Measurements from ENCODE around the gene STRN3. TPM values are rescaled to one million over a fixed set of nuclear protein-coding genes. Genes with fewer than 3 reads are reported as not detected.

The STRN3 gene
- total and polyA plus RNA-seq, 2 experiments from 2014 or later: 10.1 to 53.8 TPM

- Histone ChIP-seq H3K9me3 (ENCODE audit: low read depth) (no peaks in the 10 kb centered on the region), H2AFZ (no peak overlapping the region), H3K79me2 (no peaks in the 10 kb centered on the region), H3K4me1 (ENCODE audit: insufficient read depth) (peaks cover 7% of the 10 kb centered on the region), H3K4me3 (no peak overlapping the region), H3K9me2 (replicated peaks; ENCODE audit: insufficient read depth) (no peaks in the 10 kb centered on the region), H4K20me1 (ENCODE audit: insufficient read depth, poor library complexity, severe bottlenecking) (no peaks in the 10 kb centered on the region), H3K27me3 (no peaks in the 10 kb centered on the region), H3K27ac (no peak overlapping the region), H3K36me3 (replicated peaks; ENCODE audit: insufficient read depth, low read depth) (no peaks in the 10 kb centered on the region), H3K4me2 (no peak overlapping the region)
- TF ChIP-seq EZH2phosphoT487 (IDR thresholded peaks at IDR 0.05; ENCODE audit: low read depth, severe bottlenecking, unreplicated experiment) (no peak), CTCF (IDR thresholded peaks at IDR 0.05; ENCODE audit: poor library complexity) (no peak), EZH2 (IDR thresholded peaks at IDR 0.05; ENCODE audit: borderline replicate concordance) (no peak)
- no peak for DNase-seq (ENCODE audit: low spot score)
- 95% methylated on average over 1 of the region's 1 CpG for WGBS (ENCODE audit: low lambda C conversion rate, missing lambda C conversion rate)
These were observed 16.1 kb upstream of the STRN3 start for GRCh38 chr14:31042300-31042699.

GRCh38 chr14:31038521-31039166 lies 12.5 kb upstream of the STRN3 start:
- no peaks in the 10 kb centered on the region for H3K36me3 ChIP-seq (replicated peaks; ENCODE audit: insufficient read depth, low read depth)
- no peaks in the 10 kb centered on the region for H3K27me3 ChIP-seq
- no peaks in the 10 kb centered on the region for H3K9me2 ChIP-seq (replicated peaks; ENCODE audit: insufficient read depth)
- H3K4me2 ChIP-seq: no peak overlapping the region
- H3K79me2 ChIP-seq: no peaks in the 10 kb centered on the region
- TF ChIP-seq EZH2 (IDR thresholded peaks at IDR 0.05; ENCODE audit: borderline replicate concordance): no peak
- H3K9me3 ChIP-seq (ENCODE audit: low read depth): no peaks in the 10 kb centered on the region
- H3K27ac ChIP-seq: no peak overlapping the region
- DNase-seq (ENCODE audit: low spot score): no peak
- H3K4me3 ChIP-seq: no peak overlapping the region
- 43% methylated on average over 3 of the region's 3 CpGs for WGBS (ENCODE audit: low lambda C conversion rate, missing lambda C conversion rate)
- H3K4me1 ChIP-seq (ENCODE audit: insufficient read depth): peaks cover 7% of the 10 kb centered on the region
- H2AFZ ChIP-seq: no peak overlapping the region
- H4K20me1 ChIP-seq (ENCODE audit: insufficient read depth, poor library complexity, severe bottlenecking): no peaks in the 10 kb centered on the region

- Histone ChIP-seq H3K4me3 (no peak overlapping the region), H3K79me2 (no peaks in the 10 kb centered on the region), H3K36me3 (replicated peaks; ENCODE audit: insufficient read depth, low read depth) (no peaks in the 10 kb centered on the region), H3K27me3 (no peaks in the 10 kb centered on the region), H3K9me3 (ENCODE audit: low read depth) (no peaks in the 10 kb centered on the region), H3K9me2 (replicated peaks; ENCODE audit: insufficient read depth) (no peaks in the 10 kb centered on the region), H4K20me1 (ENCODE audit: insufficient read depth, poor library complexity, severe bottlenecking) (no peaks in the 10 kb centered on the region), H2AFZ (no peak overlapping the region), H3K4me2 (no peak overlapping the region), H3K27ac (no peak overlapping the region), H3K4me1 (ENCODE audit: insufficient read depth) (peaks cover 7% of the 10 kb centered on the region)
- 77% methylated on average over 1 of the region's 1 CpG for WGBS (ENCODE audit: low lambda C conversion rate, missing lambda C conversion rate)
- no peak for DNase-seq (ENCODE audit: low spot score)
- TF ChIP-seq CTCF (IDR thresholded peaks at IDR 0.05; ENCODE audit: poor library complexity) (no peak), EZH2phosphoT487 (IDR thresholded peaks at IDR 0.05; ENCODE audit: low read depth, severe bottlenecking, unreplicated experiment) (no peak), EZH2 (IDR thresholded peaks at IDR 0.05; ENCODE audit: borderline replicate concordance) (no peak)
These were observed 11.6 kb upstream of the STRN3 start for GRCh38 chr14:31037709-31038221.

- Histone ChIP-seq H2AFZ (no peak overlapping the region), H3K79me2 (peaks cover 7% of the 10 kb centered on the region), H3K4me2 (no peak overlapping the region), H4K20me1 (ENCODE audit: insufficient read depth, poor library complexity, severe bottlenecking) (no peaks in the 10 kb centered on the region), H3K9me2 (replicated peaks; ENCODE audit: insufficient read depth) (no peaks in the 10 kb centered on the region), H3K27ac (no peak overlapping the region), H3K4me1 (ENCODE audit: insufficient read depth) (peaks cover 7% of the 10 kb centered on the region), H3K4me3 (no peak overlapping the region), H3K27me3 (no peaks in the 10 kb centered on the region), H3K36me3 (replicated peaks; ENCODE audit: insufficient read depth, low read depth) (no peaks in the 10 kb centered on the region), H3K9me3 (ENCODE audit: low read depth) (no peaks in the 10 kb centered on the region)
- WGBS (ENCODE audit: low lambda C conversion rate, missing lambda C conversion rate): 95% methylated on average over 4 of the region's 4 CpGs
- no peak for DNase-seq (ENCODE audit: low spot score)
- no peak for TF ChIP-seq EZH2phosphoT487 (IDR thresholded peaks at IDR 0.05; ENCODE audit: low read depth, severe bottlenecking, unreplicated experiment)
- TF ChIP-seq CTCF (IDR thresholded peaks at IDR 0.05; ENCODE audit: poor library complexity): no peak
- no peak for TF ChIP-seq EZH2 (IDR thresholded peaks at IDR 0.05; ENCODE audit: borderline replicate concordance)
These were observed 10.4 kb upstream of the STRN3 start for GRCh38 chr14:31036552-31036951.
